Loucy (cell line): ENCODE measurements around the gene KDELR1.

Source experiments
- CTCF ChIP-seq: fragments of 200-600 bp; sonication (generic); conservative IDR thresholded peaks from 2 replicates; pipeline ENCODE4 v1.5.1; 2014; ENCODE audit warnings: mild to moderate bottlenecking, antibody characterized with exemption, low read length
- EZH2phosphoT487 ChIP-seq: fragments of 200-600 bp; IDR thresholded peaks from 2 replicates; pipeline ENCODE4 v1.6.1; 2018; ENCODE audit warnings: antibody characterized with exemption, mild to moderate bottlenecking, moderate library complexity, borderline replicate concordance

- TF ChIP-seq CTCF (no peak), EZH2phosphoT487 (no peak)
Observed at GRCh38 chr19:48436586-48436985, 45.2 kb upstream of the KDELR1 start.
